Cardiac septum (tissue), 1 donor: Measurements from ENCODE around the gene SMC3. TPM values are rescaled to one million over a fixed set of nuclear protein-coding genes. Genes with fewer than 3 reads are reported as not detected.

Source experiments
- DNase-seq: peaks from one replicate; pipeline ENCODE4 v3.0.0-alpha.2; 2020; ENCODE audit warnings: low spot score
- intact Hi-C: fragments of 100-400 bp; cut with DNase I; formaldehyde crosslinking; loops from one replicate; pipeline ENCODE4 v1.14.0; 2022
- total RNA-seq: library from RNA; stranded (reverse); fragmentation: NEBNext Ultra II Directional; extraction: Animal tissue kit (Norgen Biotek cat#: 25700); gene quantifications from one replicate; pipeline ENCODE4 v1.2.1, GENCODE V29; 2021
- donor health status: DM: no; HTN: no; CAD: no.

The SMC3 gene
- total RNA-seq, 1 donor from 2014 or later = 21.3 TPM

DNA sequence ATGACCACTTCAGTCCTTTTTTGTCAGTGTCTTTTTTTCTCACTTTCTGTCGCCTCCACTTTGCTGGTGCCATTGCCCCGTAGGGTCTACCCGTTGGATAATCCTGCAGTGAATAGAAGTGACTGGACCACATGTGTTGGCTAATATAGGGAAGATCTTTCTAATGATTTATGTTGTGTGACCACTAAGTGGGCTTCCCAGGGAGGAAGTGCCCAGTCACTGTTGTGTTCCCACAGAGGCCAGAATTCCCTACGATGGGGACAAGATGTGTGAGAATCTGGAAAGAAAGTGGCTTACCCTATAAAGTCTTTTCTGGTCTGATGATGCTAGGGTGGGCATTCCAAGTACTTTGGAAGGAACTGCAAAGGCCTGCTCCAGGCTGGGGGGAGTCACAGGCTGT, 28.4 kb upstream of the SMC3 start:
- intact Hi-C loops = no loop called here
- DNase-seq = no peak

DNA sequence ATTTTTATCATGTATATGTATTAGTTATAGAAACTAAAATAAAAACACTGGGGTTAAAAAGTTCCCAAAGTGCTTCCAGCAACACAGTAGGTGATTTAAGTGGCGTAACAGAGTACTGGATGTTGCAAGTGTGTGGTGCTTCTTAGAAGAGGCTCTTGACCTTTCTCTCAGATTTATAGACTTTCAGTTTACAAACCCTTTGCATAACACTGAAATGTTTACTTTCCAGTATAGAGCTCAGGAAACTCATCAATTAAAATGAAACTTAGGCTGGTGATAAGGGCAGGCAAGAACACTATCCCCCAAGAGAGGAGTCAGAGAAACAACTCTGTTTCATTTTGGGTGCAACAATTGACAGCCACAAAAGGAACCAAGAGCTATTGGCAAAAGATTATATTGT, 27.5 kb upstream of the SMC3 start:
- DNase-seq = no peak
- intact Hi-C loops = no loop called here

- intact Hi-C loops = loop anchor here (5.0 kb wide), 2 partner anchors 48 to 193 kb away; partner anchors contain the start of gene DUSP5
- no peak for DNase-seq
Measured at GRCh38 chr10:110544958-110545537, 22.4 kb upstream of the SMC3 start.

DNA sequence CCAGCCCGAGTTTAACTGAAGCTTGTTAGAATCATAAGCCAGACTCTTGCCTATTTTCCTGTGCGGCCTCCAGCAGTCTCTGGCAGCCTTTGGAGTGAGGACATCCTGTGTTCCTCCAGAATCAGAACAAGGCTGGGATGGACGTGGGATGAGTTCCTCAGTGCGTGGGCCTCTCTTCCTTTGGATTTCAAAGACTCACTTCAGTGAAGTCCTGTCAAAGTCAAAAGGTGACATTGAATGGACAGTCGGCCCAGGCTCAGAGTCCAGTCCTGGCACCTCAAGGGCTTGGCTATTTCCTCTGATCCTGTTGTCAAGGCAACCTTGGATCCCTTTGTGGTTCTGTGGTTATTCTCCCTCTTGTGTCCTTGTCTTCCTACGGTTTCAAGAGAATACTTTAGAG, 21.4 kb upstream of the SMC3 start:
- DNase-seq = no peak

GRCh38 chr10:110546499-110547110, 20.9 kb upstream of the SMC3 start:
- intact Hi-C loops = loop anchor here (2.0 to 5.0 kb wide), 3 partner anchors 49 to 236 kb away; partner anchors contain the start of gene DUSP5
- DNase-seq = no peak

More for the DNA sequence above, 21.4 kb upstream of the SMC3 start:
- intact Hi-C loops = loop anchor here (2.0 to 5.0 kb wide), 3 partner anchors 49 to 235 kb away; partner anchors contain the start of gene DUSP5

GRCh38 chr10:110547139-110547761, 20.2 kb upstream of the SMC3 start:
- no peak for DNase-seq
- intact Hi-C loops = loop anchor here (2.0 to 5.0 kb wide), 3 partner anchors 50 to 236 kb away; partner anchors contain the start of gene DUSP5

GRCh38 chr10:110548002-110548401, 19.5 kb upstream of the SMC3 start:
- intact Hi-C loops = loop anchor here (5.0 kb wide), 2 partner anchors 51 to 196 kb away; partner anchors contain the start of gene DUSP5
- DNase-seq = no peak

DNA sequence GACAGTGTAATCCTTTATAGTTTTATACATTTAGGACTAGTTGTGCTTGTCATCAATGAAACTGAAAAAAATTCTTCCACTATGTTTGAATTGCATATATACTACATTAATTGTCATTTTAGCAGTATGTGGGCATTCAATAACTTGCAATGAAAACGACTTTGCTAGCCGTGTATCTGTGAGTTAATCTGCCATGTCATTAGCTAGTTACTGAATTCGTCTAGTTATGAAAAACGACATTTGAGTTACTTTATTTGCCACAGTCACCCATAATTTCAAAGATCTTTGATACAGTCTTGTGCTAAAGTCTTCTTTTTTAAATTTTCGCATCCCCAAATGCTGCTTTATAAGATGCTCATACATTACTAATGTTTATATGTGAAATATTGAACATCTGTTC, 18.3 kb upstream of the SMC3 start:
- intact Hi-C loops = loop anchor here (5.0 kb wide), 2 partner anchors 52 to 197 kb away; partner anchors contain the start of gene DUSP5
- no peak for DNase-seq

- intact Hi-C loops = no loop called here
- DNase-seq = no peak
Measured at GRCh38 chr10:110553905-110554304, 13.6 kb upstream of the SMC3 start.

GRCh38 chr10:110556296-110556695, 11.2 kb upstream of the SMC3 start:
- DNase-seq = no peak
- intact Hi-C loops = no loop called here

GRCh38 chr10:110556969-110557601, 10.4 kb upstream of the SMC3 start:
- intact Hi-C loops = no loop called here

GRCh38 chr10:110558041-110558440, 9.5 kb upstream of the SMC3 start:
- intact Hi-C loops = no loop called here
- no peak for DNase-seq

More at GRCh38 chr10:110556969-110557601, 10.4 kb upstream of the SMC3 start:
- DNase-seq = no peak

DNA sequence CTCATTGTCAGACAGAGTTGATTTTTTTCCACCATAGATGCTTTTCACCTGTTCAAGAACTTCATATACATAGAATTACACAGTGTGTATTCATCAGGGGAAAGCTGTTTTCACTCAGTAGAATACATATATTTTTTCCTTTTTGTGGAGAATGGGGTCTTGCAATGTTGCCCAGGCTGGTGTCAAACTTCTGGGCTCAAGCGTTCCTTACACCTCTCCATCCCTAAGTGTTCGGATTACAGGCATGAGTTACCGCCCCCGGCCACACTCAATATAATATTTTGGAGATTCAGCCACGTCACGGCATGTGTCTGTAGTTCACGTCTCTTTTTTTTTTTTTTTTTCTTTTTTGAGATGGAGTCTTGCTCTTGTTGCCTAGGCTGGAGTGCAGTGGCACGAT, 7.5 kb upstream of the SMC3 start:
- intact Hi-C loops = no loop called here

DNA sequence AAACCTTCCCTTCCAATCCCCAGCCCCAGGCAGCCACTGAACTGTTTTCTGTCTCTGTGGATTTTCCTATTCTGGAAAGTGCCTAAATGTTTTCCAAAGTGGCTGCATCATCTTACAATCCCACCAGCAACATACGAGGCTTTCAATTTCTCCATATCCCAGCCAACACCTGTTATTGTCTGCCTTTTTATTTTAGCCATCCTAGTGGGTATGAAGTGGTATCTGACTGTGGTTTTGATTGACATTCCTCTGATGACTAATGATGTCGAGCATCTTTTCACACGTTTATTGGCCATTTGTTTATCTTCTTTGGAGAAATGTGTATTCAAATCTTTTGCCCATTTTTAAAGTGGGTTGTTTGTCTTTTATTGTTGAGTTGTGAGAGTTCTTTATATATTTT, 6.2 kb upstream of the SMC3 start:
- intact Hi-C loops = no loop called here

More for the DNA sequence above, 7.5 kb upstream of the SMC3 start:
- no peak for DNase-seq

GRCh38 chr10:110562348-110562747, 5.1 kb upstream of the SMC3 start:
- no peak for DNase-seq
- intact Hi-C loops = no loop called here

More for the DNA sequence above, 6.2 kb upstream of the SMC3 start:
- DNase-seq = no peak

GRCh38 chr10:110563132-110563531, 4.4 kb upstream of the SMC3 start:
- DNase-seq = no peak
- intact Hi-C loops = no loop called here

DNA sequence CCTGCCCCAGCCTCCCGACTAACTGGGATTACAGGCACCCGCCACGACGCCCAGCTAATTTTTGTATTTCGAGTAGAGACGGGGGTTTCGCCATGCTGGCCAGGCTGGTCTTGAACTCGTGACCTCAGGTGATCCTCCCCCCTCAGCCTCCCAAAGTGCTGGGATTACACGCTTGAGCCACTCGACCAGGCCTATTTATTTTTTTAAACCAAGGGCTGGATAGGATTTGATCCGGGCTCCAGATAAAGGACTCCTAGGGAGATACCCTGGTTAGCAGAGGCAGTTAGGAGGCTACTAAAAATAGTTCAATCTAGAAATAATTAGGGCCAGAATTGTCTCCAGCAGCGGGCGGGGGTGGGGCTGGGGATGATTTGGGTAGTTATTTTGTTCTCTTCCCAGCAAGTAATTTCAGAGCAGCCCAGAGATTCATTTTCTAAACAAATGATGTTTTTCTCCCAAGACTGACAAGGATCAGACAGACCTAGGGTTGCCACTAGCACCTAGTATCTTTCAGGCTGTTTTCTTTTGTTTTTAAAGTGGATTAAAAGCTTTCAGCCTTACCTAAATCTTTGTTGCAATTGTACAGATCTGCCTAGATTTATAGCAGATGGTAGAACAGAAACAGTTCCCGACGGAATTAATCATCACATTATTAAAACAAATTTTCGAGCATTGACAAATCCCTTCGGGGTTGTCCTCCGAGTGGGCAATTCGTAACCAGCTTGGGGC, 859 bp upstream of the SMC3 start:
- intact Hi-C loops = loop anchor here (5.0 kb wide), 1 partner anchor 69 kb away; the partner anchor contains the start of gene DUSP5
- no peak for DNase-seq

DNA sequence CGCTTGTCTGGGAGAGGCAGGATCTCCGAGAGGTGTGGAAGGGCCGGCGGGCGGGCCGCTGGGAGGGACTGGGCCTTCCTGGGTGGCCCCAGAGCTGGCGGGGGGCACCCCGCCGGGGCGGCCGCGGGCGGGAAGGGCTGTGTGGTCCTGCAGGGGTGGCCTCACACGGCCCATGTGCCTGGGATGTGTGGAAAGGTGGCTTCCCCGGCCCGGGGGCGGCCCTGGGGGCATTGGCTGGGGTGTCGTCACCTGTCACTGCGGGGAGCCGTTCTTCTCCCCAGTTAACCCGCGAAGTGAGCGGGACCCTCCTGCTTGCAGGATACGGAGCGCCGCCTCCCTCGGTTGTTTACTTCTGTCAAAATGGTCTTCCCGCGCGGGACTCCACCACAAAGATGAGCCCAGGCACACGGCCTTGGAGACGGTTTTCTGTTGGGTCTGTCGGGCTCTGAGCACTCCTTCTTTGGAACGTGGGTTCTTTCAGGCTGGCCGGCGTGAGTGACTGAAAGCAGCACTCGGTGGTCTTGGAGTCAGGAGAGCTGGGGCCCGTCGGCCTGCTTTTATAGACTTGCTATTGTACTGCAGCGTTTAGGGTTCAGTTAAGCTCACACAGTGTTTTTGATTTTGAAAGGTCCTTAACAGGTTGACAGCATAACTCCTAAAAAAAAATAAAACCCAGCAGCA, 700 bp downstream of the SMC3 start:
- DNase-seq = peak; percentile 78
- intact Hi-C loops = loop anchor here (5.0 kb wide), 1 partner anchor 71 kb away; the partner anchor contains the start of gene DUSP5

- intact Hi-C loops = loop anchor here (5.0 kb wide), 1 partner anchor 72 kb away; the partner anchor contains the start of gene DUSP5
Measured at GRCh38 chr10:110569122-110569521, 1.6 kb downstream of the SMC3 start.

More at GRCh38 chr10:110569122-110569521, 1.6 kb downstream of the SMC3 start:
- DNase-seq = no peak
